HG03558 (cell line): Measurements from ENCODE around the gene RECK.

ENCODE experiments used
- ATAC-seq: cut with Tn5 transposase; IDR thresholded peaks from one replicate; pipeline ENCODE4 v1.9.1; 2021; ENCODE audit warnings: moderate number of reproducible peaks; ENCODE audit not compliant: unreplicated experiment; ENCODE audit errors: extremely low read depth

Gene RECK

DNA sequence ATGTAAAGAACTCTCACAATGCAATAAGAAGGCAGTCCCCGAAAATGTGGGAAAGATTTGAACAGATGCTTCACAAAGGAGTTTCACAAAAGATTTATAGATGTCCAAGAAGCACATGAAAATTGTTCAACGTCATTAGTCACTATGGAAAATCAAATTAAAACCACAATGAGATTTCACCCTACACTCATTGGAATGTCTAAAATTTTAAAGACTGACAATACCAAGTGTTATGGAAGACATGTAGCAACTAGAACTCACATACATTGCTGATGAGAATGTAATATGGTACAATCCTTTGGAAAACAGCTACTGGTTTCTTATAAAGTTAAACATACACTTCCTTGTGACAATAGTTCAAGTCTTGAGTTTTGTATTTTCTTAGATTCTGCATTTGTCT lies 11.0 kb upstream of the RECK start:
- no peak for ATAC-seq

- no peak for ATAC-seq
Observed at GRCh38 chr9:36029202-36029601, 7.5 kb upstream of the RECK start.

GRCh38 chr9:36029765-36030528 lies 6.8 kb upstream of the RECK start:
- no peak for ATAC-seq

- no peak for ATAC-seq
Observed at GRCh38 chr9:36030871-36031270, 5.8 kb upstream of the RECK start.

GRCh38 chr9:36031774-36032555 lies 4.7 kb upstream of the RECK start:
- no peak for ATAC-seq

GRCh38 chr9:36033788-36034187 lies 2.9 kb upstream of the RECK start:
- no peak for ATAC-seq

DNA sequence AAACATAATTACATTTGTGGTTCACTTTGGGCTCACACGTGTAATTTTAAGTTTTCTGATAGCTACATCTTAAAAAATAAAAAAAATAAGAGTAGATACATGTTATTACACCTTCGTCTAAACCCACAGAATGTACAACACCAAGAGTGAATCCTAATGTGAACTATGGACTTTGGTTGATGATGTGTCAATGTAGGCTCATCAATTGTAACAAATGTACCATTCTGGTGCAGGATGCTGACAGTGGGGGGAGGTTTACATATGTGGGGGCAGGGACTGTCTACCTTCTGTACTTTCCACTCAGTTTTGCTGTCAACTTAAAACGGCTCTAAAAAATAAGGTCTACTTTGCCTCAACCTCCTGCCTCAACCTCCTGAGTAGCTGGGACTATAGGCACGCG lies 2.5 kb upstream of the RECK start:
- ATAC-seq: no peak

GRCh38 chr9:36035006-36035405 lies 1.7 kb upstream of the RECK start:
- ATAC-seq: no peak

- no peak for ATAC-seq
Observed at GRCh38 chr9:36036253-36036779, 397 bp upstream of the RECK start.

GRCh38 chr9:36037549-36038122 lies 923 bp downstream of the RECK start:
- no peak for ATAC-seq

DNA sequence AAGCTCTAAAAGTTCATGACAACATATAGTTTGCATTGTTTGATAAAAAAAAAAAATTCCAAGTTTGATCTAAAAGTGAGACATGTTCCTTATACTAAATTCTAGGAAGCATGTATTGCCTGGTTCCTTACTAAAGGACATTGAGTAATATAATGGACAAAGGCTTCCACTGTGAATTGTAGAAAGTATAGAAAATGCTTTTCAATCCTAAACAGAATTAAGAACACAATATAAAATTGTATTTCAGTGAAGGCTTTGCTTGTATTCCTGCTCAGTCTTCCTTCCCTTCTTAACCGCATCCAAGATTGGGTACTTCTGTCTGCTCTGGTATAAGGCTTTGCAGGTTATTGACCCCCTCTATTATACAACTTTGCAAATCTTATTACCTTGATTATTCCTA lies 2.4 kb downstream of the RECK start:
- ATAC-seq: no peak

- no peak for ATAC-seq
Observed at GRCh38 chr9:36039696-36040095, 3.0 kb downstream of the RECK start.

DNA sequence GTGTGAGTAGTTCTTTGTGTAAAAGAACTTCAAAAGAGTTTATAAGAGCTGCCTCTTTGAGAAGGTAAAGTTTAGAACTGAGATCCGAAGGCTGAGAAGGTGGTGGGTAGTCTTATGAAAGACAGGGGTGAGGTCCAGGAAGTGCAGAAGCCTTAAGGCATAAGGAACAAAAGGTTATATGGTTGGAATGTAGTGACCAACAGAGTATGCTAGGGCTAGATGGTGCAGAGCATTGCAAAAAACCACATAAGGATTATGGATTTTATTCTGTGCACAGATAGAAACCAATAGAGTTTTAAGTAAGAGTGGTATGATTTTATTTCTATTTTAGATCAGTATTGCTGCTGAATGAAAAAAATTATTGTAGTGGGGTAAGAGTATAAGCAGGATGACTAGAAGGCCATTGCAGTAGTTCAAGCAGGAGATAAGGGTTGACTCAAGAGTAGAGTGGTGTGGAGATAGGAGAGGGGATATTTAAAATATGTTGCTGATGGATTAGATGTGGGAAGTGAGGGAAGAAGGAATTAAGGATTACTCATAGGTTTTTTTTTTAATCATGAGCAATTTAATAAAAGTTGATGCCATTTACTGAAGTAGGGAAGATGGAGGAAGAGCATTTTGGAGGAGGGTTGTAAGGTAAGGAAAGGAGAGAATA lies 3.7 kb downstream of the RECK start:
- no peak for ATAC-seq

DNA sequence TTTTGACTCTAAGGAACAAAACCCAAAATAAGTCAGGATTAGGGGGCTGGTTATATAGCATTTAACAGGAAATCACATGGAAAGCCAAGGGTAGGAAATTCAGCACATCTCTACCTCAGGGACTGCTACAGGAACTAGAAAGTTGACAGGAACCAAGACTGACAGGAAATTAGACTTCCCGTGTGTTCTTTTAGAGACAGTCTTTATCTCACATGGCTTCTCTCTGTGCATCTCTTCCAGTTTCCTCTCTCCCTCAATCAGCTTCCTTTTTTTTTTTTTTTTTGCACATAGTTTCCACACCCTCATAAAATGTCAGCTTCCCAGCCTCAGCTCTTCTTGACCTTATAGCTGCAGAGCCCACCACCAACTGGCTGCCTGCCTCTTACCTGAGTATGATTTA lies 4.8 kb downstream of the RECK start:
- ATAC-seq: no peak

GRCh38 chr9:36045610-36046009 lies 8.9 kb downstream of the RECK start:
- no peak for ATAC-seq

- ATAC-seq: no peak
Observed at GRCh38 chr9:36046923-36047322, 10.2 kb downstream of the RECK start.

- ATAC-seq: no peak
Observed at GRCh38 chr9:36049408-36049807, 12.7 kb downstream of the RECK start.

GRCh38 chr9:36050476-36050875 lies 13.8 kb downstream of the RECK start:
- no peak for ATAC-seq

DNA sequence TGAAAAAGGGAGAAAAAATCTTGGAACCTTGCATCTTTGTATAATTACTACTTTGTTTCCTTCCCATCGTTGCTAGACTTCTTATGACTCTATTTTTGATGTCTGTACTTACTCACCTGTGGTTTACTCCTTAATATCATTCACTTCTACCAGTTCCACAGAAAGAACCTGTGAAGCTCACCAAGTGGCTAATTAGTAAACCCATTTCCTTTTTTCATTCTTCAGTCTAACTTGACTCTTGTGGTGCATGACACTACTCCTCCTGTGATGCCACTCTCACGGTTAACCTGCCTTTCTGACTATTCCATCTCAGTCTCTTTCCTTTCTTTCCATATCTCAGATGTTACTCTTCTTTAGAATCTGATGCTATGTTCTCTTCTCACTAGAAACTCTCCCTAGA lies 14.6 kb downstream of the RECK start:
- no peak for ATAC-seq

DNA sequence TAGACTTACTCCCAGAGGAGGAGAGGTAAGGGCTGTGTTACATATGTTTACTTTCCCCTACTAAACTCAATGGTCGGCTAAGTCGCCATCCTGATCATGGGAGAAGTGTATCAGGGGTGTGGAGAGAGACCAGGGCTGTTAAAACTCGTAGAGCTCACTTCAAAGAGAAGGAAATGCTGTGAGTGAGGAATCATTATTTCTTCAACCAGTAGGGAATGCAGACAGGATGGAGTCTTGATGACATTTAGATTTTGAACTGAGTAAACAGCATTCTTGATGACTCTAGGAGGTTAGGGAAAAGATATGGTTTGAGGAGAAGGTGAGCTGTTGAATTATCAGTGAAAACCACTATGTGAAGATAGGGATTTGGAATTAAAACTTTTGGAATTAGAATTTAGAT lies 17.3 kb downstream of the RECK start:
- no peak for ATAC-seq

- ATAC-seq: no peak
Observed at GRCh38 chr9:36056896-36057295, 20.2 kb downstream of the RECK start.
